Ovary (tissue), 3 donors: ENCODE results near the gene SGCD.

Experiments used
- CTCF ChIP-seq, 3 donors: fragments of 450-650 bp in 2 of 3; fragments of 200-600 bp in 1 of 3; IDR thresholded peaks; one replicate each; pipeline versions ENCODE4 v1.5.1 to v1.8.0; 2016 to 2022; ENCODE audit warnings: antibody characterized with exemption in 3 of 3, mild to moderate bottlenecking in 1 of 3
- EP300 ChIP-seq: sonication (generic); formaldehyde crosslinking; IDR thresholded peaks from one replicate; pipeline ENCODE4 v1.6.1; 2017; ENCODE audit warnings: antibody characterized with exemption
- POLR2A ChIP-seq: fragments of 450-650 bp; IDR thresholded peaks from one replicate; pipeline ENCODE4 v1.6.1; 2017; ENCODE audit warnings: antibody characterized with exemption, mild to moderate bottlenecking, moderate library complexity
- donor health status: DM: no; HTN: no; CAD: no.

GRCh38 chr5:156722358-156722757 lies 395.4 kb downstream of the SGCD start:
- TF ChIP-seq CTCF (IDR thresholded peaks at IDR 0.05) = no peak
- TF ChIP-seq EP300 = no peak
- no peak for TF ChIP-seq POLR2A
